B cell (primary cell): Measurements from ENCODE around the gene RAD9A. TPM values are rescaled to one million over a fixed set of nuclear protein-coding genes. Genes with fewer than 3 reads are reported as not detected.

Experiments
- ATAC-seq: fragments of 200-7000 bp; cut with Tn5 transposase; one replicate; pipeline ENCODE4 v1.10.0; 2021; ENCODE audit warnings: low read depth, mild to moderate bottlenecking, moderate number of reproducible peaks, moderate library complexity
- CTCF ChIA-PET: fragments of 350-600 bp; sonication (Branson Sonifier 250); formaldehyde crosslinking; loops from one replicate; lab custom pipeline; 2021; ENCODE audit warnings: antibody characterized with exemption, inconsistent platforms; lab: Charles Lee
- POLR2A ChIA-PET: fragments of 350-600 bp; sonication (Branson Sonifier 250); formaldehyde crosslinking; loops from one replicate; lab custom pipeline; 2021; ENCODE audit warnings: antibody characterized with exemption; lab: Charles Lee
- DNase-seq: peaks from one replicate; pipeline ENCODE4 v3.0.0; 2013
- H2AFZ ChIP-seq: 2 replicates; pipeline ENCODE4 v1.6.1; 2012; ENCODE audit warnings: mild to moderate bottlenecking, low read depth, low read length; ENCODE audit not compliant: insufficient read depth, poor library complexity, severe bottlenecking
- H3K27ac ChIP-seq, 2 donors: 1 replicate in 1 of 2; 2 replicates in 1 of 2; pipeline ENCODE4 v1.5.1; 2012 to 2013; ENCODE audit warnings: low read length in 2 of 2, mild to moderate bottlenecking in 2 of 2, moderate library complexity in 1 of 2
- H3K27me3 ChIP-seq, 4 experiments: fragments of 200-600 bp in 1 of 4; sonication (generic) in 1 of 4; replicated peaks in 1 of 4; 1 replicate in 2 of 4; 2 replicates in 2 of 4; pipeline versions ENCODE4 v1.6.1 to v1.7.0; 2013 to 2016; ENCODE audit warnings: low read length in 3 of 4, mild to moderate bottlenecking in 2 of 4, mixed read lengths in 1 of 4, moderate library complexity in 1 of 4; ENCODE audit not compliant: insufficient read depth in 4 of 4, control insufficient read depth in 3 of 4; ENCODE audit errors: control extremely low read depth in 1 of 4
- H3K36me3 ChIP-seq, 2 experiments: replicated peaks in 1 of 2; 1 replicate in 1 of 2; 2 replicates in 1 of 2; pipeline versions ENCODE4 v1.6.1 to v1.7.1; 2013; ENCODE audit warnings: low read length in 1 of 2; ENCODE audit not compliant: insufficient read depth in 2 of 2, control insufficient read depth in 1 of 2; ENCODE audit errors: control extremely low read depth in 1 of 2, extremely low read depth in 1 of 2
- H3K4me1 ChIP-seq, 2 donors: fragments of 200-600 bp in 1 of 2; sonication (generic) in 1 of 2; 1 replicate in 1 of 2; 2 replicates in 1 of 2; pipeline versions ENCODE4 v1.5.1 to v1.6.1; 2013 to 2017; ENCODE audit warnings: low read length in 2 of 2; ENCODE audit not compliant: control insufficient read depth in 2 of 2, insufficient read depth in 2 of 2
- H3K4me2 ChIP-seq: replicated peaks from 2 replicates; pipeline ENCODE3; 2012; ENCODE audit warnings: mild to moderate bottlenecking, low read depth, low read length; ENCODE audit not compliant: poor library complexity, severe bottlenecking
- H3K4me3 ChIP-seq, 5 experiments: fragments of 200-600 bp in 1 of 5; sonication (generic) in 1 of 5; 1 replicate in 3 of 5; 2 replicates in 2 of 5; pipeline versions ENCODE4 v1.5.1 to v1.7.0; 2011 to 2016; ENCODE audit warnings: low read length in 4 of 5, mild to moderate bottlenecking in 4 of 5, low read depth in 2 of 5, control low read depth in 1 of 5, moderate library complexity in 1 of 5; ENCODE audit not compliant: insufficient read depth in 1 of 5; ENCODE audit errors: control extremely low read depth in 1 of 5, extremely low read depth in 1 of 5
- H3K79me2 ChIP-seq: fragments of 200-600 bp; sonication (generic); one replicate; pipeline ENCODE4 v1.6.0; 2016; ENCODE audit warnings: low read length; ENCODE audit not compliant: control insufficient read depth, insufficient read depth
- H3K9ac ChIP-seq: fragments of 200-600 bp; sonication (generic); 2 replicates; pipeline ENCODE4 v1.6.1; 2017; ENCODE audit warnings: mild to moderate bottlenecking, low read length, moderate library complexity
- H3K9me3 ChIP-seq, 3 donors: one replicate each; pipeline versions ENCODE4 v1.6.1 to v1.7.1; 2013; ENCODE audit warnings: low read length in 2 of 3; ENCODE audit not compliant: control insufficient read depth in 2 of 3, insufficient read depth in 1 of 3; ENCODE audit errors: control extremely low read depth in 1 of 3
- H4K20me1 ChIP-seq: 2 replicates; pipeline ENCODE4 v1.6.0; 2012; ENCODE audit warnings: mild to moderate bottlenecking, low read length; ENCODE audit not compliant: insufficient read depth, control insufficient read depth, poor library complexity, severe bottlenecking
- H3K27ac Mint-ChIP-seq: one replicate; pipeline ENCODE4 v1.8.0; 2021; ENCODE audit warnings: mixed read lengths
- H3K27me3 Mint-ChIP-seq: one replicate; pipeline ENCODE4 v1.8.0; 2021; ENCODE audit warnings: mixed read lengths
- H3K4me1 Mint-ChIP-seq: one replicate; pipeline ENCODE4 v1.8.0; 2021; ENCODE audit warnings: mixed read lengths
- H3K4me3 Mint-ChIP-seq: one replicate; pipeline ENCODE4 v1.8.0; 2021; ENCODE audit warnings: mixed read lengths
- H3K9me3 Mint-ChIP-seq: one replicate; pipeline ENCODE4 v1.8.0; 2022; ENCODE audit warnings: mixed read lengths; ENCODE audit not compliant: insufficient read depth
- EZH2 ChIP-seq: IDR thresholded peaks from 2 replicates; pipeline ENCODE4 v1.6.1; 2012; ENCODE audit warnings: borderline replicate concordance, low read depth, mild to moderate bottlenecking, moderate library complexity, low read length; ENCODE audit not compliant: insufficient read depth, poor library complexity, severe bottlenecking
- WGBS: methylation state at CpG from one replicate; pipeline ENCODE4 v1.1.5; 2013; ENCODE audit warnings: missing lambda C conversion rate; ENCODE audit not compliant: insufficient coverage; 5-methylcytosine and 5-hydroxymethylcytosine counted together
- intact Hi-C: fragments of 100-400 bp; cut with micrococcal nuclease; formaldehyde crosslinking; loops from one replicate; pipeline ENCODE4 v1.10.0; 2022
- polyA plus RNA-seq: library from polyadenylated mRNA; depleted of rRNA; stranded (reverse); fragments of >200 nt; gene quantifications from 2 replicates; pipeline ENCODE4 v1.2.3, GENCODE V29; 2012
- total RNA-seq, 2 donors: library from RNA; stranded (reverse); fragments of 120-200 nt in 1 of 2; gene quantifications; 1 replicate in 1 of 2; 2 replicates in 1 of 2; pipeline versions ENCODE4 v1.2.3 to v1.2.4, GENCODE V29; 2013 to 2022
- TF ChIP-seq, protein P1 (sequence below): fragments of 200-600 bp; IDR thresholded peaks from one replicate; pipeline ENCODE4 v1.8.0; 2022; ENCODE audit warnings: antibody characterized with exemption, mild to moderate bottlenecking

RAD9A gene
- total and polyA plus RNA-seq, 2 donors (not counting 1 experiment from before 2014, with no cell fraction given) = 50.6 to 76.8 TPM

DNA sequence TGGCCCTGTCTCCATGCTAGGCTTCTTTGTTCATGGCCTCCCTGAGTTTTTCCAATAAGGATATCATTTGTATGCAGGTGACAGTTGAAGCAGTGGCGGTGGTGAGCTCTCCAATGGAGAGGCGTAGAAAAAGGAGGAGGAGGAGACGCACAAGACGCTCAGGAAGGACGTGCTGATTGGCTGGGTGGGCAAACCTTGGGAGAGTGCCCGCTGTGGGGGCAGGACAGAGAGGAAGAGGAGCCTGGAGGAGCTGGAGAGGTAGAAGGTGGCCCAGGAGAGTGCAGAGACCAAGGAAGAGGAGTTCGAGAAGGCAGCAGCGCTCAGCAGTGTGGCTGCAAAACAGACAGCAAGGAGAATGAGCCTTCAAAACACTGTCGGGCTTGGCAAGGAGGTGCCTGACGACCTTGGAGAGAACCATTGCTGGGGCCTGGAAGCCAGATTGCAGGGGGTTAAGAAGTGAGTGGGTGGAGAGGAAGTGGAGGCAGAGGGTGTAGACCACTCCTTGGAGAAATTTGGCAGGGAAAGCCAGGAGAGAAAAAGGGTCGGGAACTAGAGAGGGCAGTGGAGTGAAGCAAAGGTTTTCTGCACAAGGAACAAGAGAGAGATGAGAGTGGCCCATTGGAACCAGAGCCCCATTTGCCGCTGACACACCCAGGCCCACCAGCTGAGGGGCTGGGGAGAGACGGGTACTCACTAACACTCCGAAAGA lies 25.9 kb upstream of the RAD9A start:
- Histone ChIP-seq H2AFZ (no peak overlapping the region), H3K4me3 (no peak overlapping the region), H4K20me1 (peaks cover 64% of the 10 kb centered on the region), H3K9me3 (no peaks in the 10 kb centered on the region), H3K79me2 (peaks cover 63% of the 10 kb centered on the region), H3K27me3 (no peaks in the 10 kb centered on the region), H3K36me3 (peaks cover 0 to 40% of the 10 kb centered on the region in 2 experiments), H3K27ac (peak overlapping the region; percentile 50 to 70), H3K4me1 (peaks cover 79 to 82% of the 10 kb centered on the region in 2 donors), H3K4me2 (peak overlapping the region; percentile 93), H3K9ac (no peak overlapping the region)
- Mint-ChIP-seq H3K27ac (peak overlapping the region; percentile 90), H3K4me3 (peak overlapping the region; percentile 54), H3K4me1 (peaks cover 92% of the 10 kb centered on the region), H3K9me3 (no peaks in the 10 kb centered on the region), H3K27me3 (no peaks in the 10 kb centered on the region)
- ATAC-seq (no peak), DNase-seq (no peak)
- 92% methylated on average over 13 of the region's 14 CpGs for WGBS
- POLR2A ChIA-PET = interaction anchor here (1.9 to 14.2 kb wide), 2 partner anchors 11 to 36 kb away, joined by 6 to 323 read pairs; partner anchors contain the start of genes POLD4 and PPP1CA
- TF ChIP-seq EZH2 = no peak
- TF ChIP-seq, protein P1, sequence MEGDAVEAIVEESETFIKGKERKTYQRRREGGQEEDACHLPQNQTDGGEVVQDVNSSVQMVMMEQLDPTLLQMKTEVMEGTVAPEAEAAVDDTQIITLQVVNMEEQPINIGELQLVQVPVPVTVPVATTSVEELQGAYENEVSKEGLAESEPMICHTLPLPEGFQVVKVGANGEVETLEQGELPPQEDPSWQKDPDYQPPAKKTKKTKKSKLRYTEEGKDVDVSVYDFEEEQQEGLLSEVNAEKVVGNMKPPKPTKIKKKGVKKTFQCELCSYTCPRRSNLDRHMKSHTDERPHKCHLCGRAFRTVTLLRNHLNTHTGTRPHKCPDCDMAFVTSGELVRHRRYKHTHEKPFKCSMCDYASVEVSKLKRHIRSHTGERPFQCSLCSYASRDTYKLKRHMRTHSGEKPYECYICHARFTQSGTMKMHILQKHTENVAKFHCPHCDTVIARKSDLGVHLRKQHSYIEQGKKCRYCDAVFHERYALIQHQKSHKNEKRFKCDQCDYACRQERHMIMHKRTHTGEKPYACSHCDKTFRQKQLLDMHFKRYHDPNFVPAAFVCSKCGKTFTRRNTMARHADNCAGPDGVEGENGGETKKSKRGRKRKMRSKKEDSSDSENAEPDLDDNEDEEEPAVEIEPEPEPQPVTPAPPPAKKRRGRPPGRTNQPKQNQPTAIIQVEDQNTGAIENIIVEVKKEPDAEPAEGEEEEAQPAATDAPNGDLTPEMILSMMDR = no peak
- CTCF ChIA-PET = interaction anchor here (1.2 to 42.2 kb wide), 3 partner anchors 6 to 285 kb away, joined by 4 to 2379 read pairs (median 2379); partner anchors contain the start of genes CLCF1, POLD4 and RAD9A
- intact Hi-C loops = no loop called here

- intact Hi-C loops = no loop called here
- TF ChIP-seq EZH2 = no peak
- TF ChIP-seq, protein P1 = no peak
- H3K4me3 Mint-ChIP-seq = peak overlapping the region; percentile 54
- H3K36me3 ChIP-seq = peaks cover 0 to 40% of the 10 kb centered on the region in 2 experiments
- H3K27me3 Mint-ChIP-seq = no peaks in the 10 kb centered on the region
- H2AFZ ChIP-seq = no peak overlapping the region
- peak overlapping the region; percentile 50 to 70 for H3K27ac ChIP-seq
- POLR2A ChIA-PET = interaction anchor here (14.2 kb wide), 1 partner anchor 11 kb away, joined by 323 read pairs; the partner anchor contains the start of gene POLD4
- H3K4me1 Mint-ChIP-seq = peaks cover 93% of the 10 kb centered on the region
- H3K9ac ChIP-seq = no peak overlapping the region
- H3K27me3 ChIP-seq = no peaks in the 10 kb centered on the region
- DNase-seq (no peak), ATAC-seq (no peak)
- peak overlapping the region; percentile 90 for H3K27ac Mint-ChIP-seq
- peaks cover 66% of the 10 kb centered on the region for H3K79me2 ChIP-seq
- peaks cover 71% of the 10 kb centered on the region for H4K20me1 ChIP-seq
- H3K4me1 ChIP-seq = peaks cover 81 to 85% of the 10 kb centered on the region in 2 donors
- no peak overlapping the region for H3K4me3 ChIP-seq
- H3K9me3 Mint-ChIP-seq = no peaks in the 10 kb centered on the region
- peak overlapping the region; percentile 93 for H3K4me2 ChIP-seq
- WGBS = 82% methylated on average over 2 of the region's 8 CpGs
- H3K9me3 ChIP-seq = no peaks in the 10 kb centered on the region
- CTCF ChIA-PET = interaction anchor here (39.5 to 42.2 kb wide), 2 partner anchors 5 to 12 kb away, joined by 2379 read pairs; partner anchors contain the start of genes CLCF1, POLD4 and RAD9A
Measured at GRCh38 chr11:67366546-67366945, 25.2 kb upstream of the RAD9A start.
